HG03175 (cell line): ENCODE data around the gene DNAJC22.
"Not testable (repeated sequence)": the region's sequence is repeated elsewhere in the genome, so short reads cannot be mapped to it uniquely, and the experiment has no call there.

Experiments
- ATAC-seq: cut with Tn5 transposase; IDR thresholded peaks from one replicate; pipeline ENCODE4 v1.9.1; 2021; ENCODE audit warnings: mild to moderate bottlenecking, moderate library complexity; ENCODE audit not compliant: unreplicated experiment

The DNAJC22 gene

GRCh38 chr12:49346659-49347310, at the start of gene DNAJC22:
DNAJC22 (plus strand) TSS chr12:49346888; CDS start chr12:49348873, 1,985 bp downstream.
- no peak for ATAC-seq

- ATAC-seq, result no peak
Observed at GRCh38 chr12:49297695-49298060, 49.0 kb upstream of the DNAJC22 start.

GRCh38 chr12:49298160-49298559, 48.5 kb upstream of the DNAJC22 start:
- ATAC-seq, result no peak

GRCh38 chr12:49301760-49302159, 44.9 kb upstream of the DNAJC22 start:
- ATAC-seq, result no peak

GRCh38 chr12:49304161-49304560, 42.5 kb upstream of the DNAJC22 start:
- ATAC-seq, result no peak

- no peak for ATAC-seq
Observed at GRCh38 chr12:49305762-49306510, 40.8 kb upstream of the DNAJC22 start.

- no peak for ATAC-seq
Observed at GRCh38 chr12:49309386-49309785, 37.3 kb upstream of the DNAJC22 start.

- ATAC-seq, result not testable (repeated sequence)
Observed at GRCh38 chr12:49310451-49311000, 36.2 kb upstream of the DNAJC22 start.

GRCh38 chr12:49314811-49315210, 31.9 kb upstream of the DNAJC22 start:
- ATAC-seq, result no peak

GRCh38 chr12:49317118-49317517, 29.6 kb upstream of the DNAJC22 start:
- ATAC-seq, result not testable (repeated sequence)

- ATAC-seq, result not testable (repeated sequence)
Observed at GRCh38 chr12:49320411-49321103, 26.1 kb upstream of the DNAJC22 start.

- ATAC-seq, result no peak
Observed at GRCh38 chr12:49322367-49322707, 24.4 kb upstream of the DNAJC22 start.

GRCh38 chr12:49322708-49323523, 23.8 kb upstream of the DNAJC22 start, which contains the start of gene TROAP:
TROAP (plus strand) TSS chr12:49323255; CDS start chr12:49323609, 354 bp downstream.
- ATAC-seq, result peak; percentile 99

- no peak for ATAC-seq
Observed at GRCh38 chr12:49323524-49324097, 23.1 kb upstream of the DNAJC22 start.

- no peak for ATAC-seq
Observed at GRCh38 chr12:49325606-49326005, 21.1 kb upstream of the DNAJC22 start.

- ATAC-seq, result no peak
Observed at GRCh38 chr12:49327368-49327767, 19.3 kb upstream of the DNAJC22 start.

GRCh38 chr12:49327887-49328286, 18.8 kb upstream of the DNAJC22 start:
- no peak for ATAC-seq

- ATAC-seq, result no peak
Observed at GRCh38 chr12:49328816-49329215, 17.9 kb upstream of the DNAJC22 start.

GRCh38 chr12:49330032-49330619, 16.6 kb upstream of the DNAJC22 start:
- ATAC-seq, result no peak
